ENCODE results near the gene PTPRK.
"Not testable (repeated sequence)": the region's sequence is repeated elsewhere in the genome, so short reads cannot be mapped to it uniquely, and the experiment has no call there.

Gene PTPRK

GRCh38 chr6:128487746-128488145 is 32.7 kb downstream of the PTPRK start:
- no peak for FAIRE-seq

- no peak for FAIRE-seq
These were observed 33.3 kb downstream of the PTPRK start for GRCh38 chr6:128487055-128487454.

GRCh38 chr6:128486580-128486979 is 33.8 kb downstream of the PTPRK start:
- not testable (repeated sequence) for FAIRE-seq

- no peak for FAIRE-seq
These were observed 36.8 kb downstream of the PTPRK start for GRCh38 chr6:128483472-128484135.

- no peak for FAIRE-seq
These were observed 37.8 kb downstream of the PTPRK start for GRCh38 chr6:128482642-128483041.

GRCh38 chr6:128479991-128480390 is 40.4 kb downstream of the PTPRK start:
- no peak for FAIRE-seq

- FAIRE-seq: no peak
These were observed 41.2 kb downstream of the PTPRK start for GRCh38 chr6:128479048-128479666.

GRCh38 chr6:128478230-128479047 is 42.0 kb downstream of the PTPRK start:
- no peak for FAIRE-seq

GRCh38 chr6:128474933-128475332 is 45.5 kb downstream of the PTPRK start:
- FAIRE-seq: no peak

- no peak for FAIRE-seq
These were observed 45.9 kb downstream of the PTPRK start for GRCh38 chr6:128474481-128474880.

GRCh38 chr6:128471907-128472306 is 48.5 kb downstream of the PTPRK start:
- FAIRE-seq: no peak

GRCh38 chr6:128465368-128466343 is 54.7 kb downstream of the PTPRK start:
- no peak for FAIRE-seq

GRCh38 chr6:128464790-128465189 is 55.6 kb downstream of the PTPRK start:
- FAIRE-seq: no peak

GRCh38 chr6:128463942-128464341 is 56.5 kb downstream of the PTPRK start:
- no peak for FAIRE-seq

- no peak for FAIRE-seq
These were observed 58.9 kb downstream of the PTPRK start for GRCh38 chr6:128461501-128461900.

- no peak for FAIRE-seq
These were observed 63.7 kb downstream of the PTPRK start for GRCh38 chr6:128456510-128457230.

GRCh38 chr6:128455959-128456358 is 64.4 kb downstream of the PTPRK start:
- FAIRE-seq: no peak

GRCh38 chr6:128452713-128453112 is 67.7 kb downstream of the PTPRK start:
- no peak for FAIRE-seq

GRCh38 chr6:128446497-128446896 is 73.9 kb downstream of the PTPRK start:
- no peak for FAIRE-seq

GRCh38 chr6:128443553-128443952 is 76.8 kb downstream of the PTPRK start:
- no peak for FAIRE-seq

- no peak for FAIRE-seq
These were observed 80.8 kb downstream of the PTPRK start for GRCh38 chr6:128439627-128440026.

- FAIRE-seq: no peak
These were observed 82.0 kb downstream of the PTPRK start for GRCh38 chr6:128438393-128438792.
